Activated T-helper 1 cell treated with anti-CD3 and anti-CD28 coated beads, Interleukin-12 subunit alpha, Interleukin-12 subunit beta, Interleukin-2, Interleukin-4 antibody, amounts not matched to agents 30 ng/mL and 10 ng/mL and 1 ng/mL, durations not matched to agents 14 hours and 24 hours and 36 hours (primary cell): ENCODE results near the gene SIGLEC7. TPM values are rescaled to one million over a fixed set of nuclear protein-coding genes. Genes with fewer than 3 reads are reported as not detected.

Experiments
- DNase-seq: peaks from one replicate; pipeline ENCODE4 v3.0.0; 2021; ENCODE audit warnings: low spot score
- H3K27ac Mint-ChIP-seq: one replicate; pipeline ENCODE4 v1.8.0; 2021; ENCODE audit warnings: mild to moderate bottlenecking, mixed read lengths
- H3K27me3 Mint-ChIP-seq: one replicate; pipeline ENCODE4 v1.8.0; 2022; ENCODE audit warnings: mild to moderate bottlenecking, moderate library complexity, mixed read lengths; ENCODE audit not compliant: insufficient read depth
- H3K36me3 Mint-ChIP-seq: one replicate; pipeline ENCODE4 v1.8.0; 2021; ENCODE audit warnings: low read depth, mixed read lengths
- H3K4me1 Mint-ChIP-seq: one replicate; pipeline ENCODE4 v1.8.0; 2021; ENCODE audit warnings: low read depth, mixed read lengths
- H3K4me3 Mint-ChIP-seq: one replicate; pipeline ENCODE4 v1.8.0; 2021; ENCODE audit warnings: mild to moderate bottlenecking, moderate library complexity, mixed read lengths
- H3K9me3 Mint-ChIP-seq: one replicate; pipeline ENCODE4 v1.8.0; 2021; ENCODE audit warnings: mixed read lengths
- intact Hi-C: fragments of 100-400 bp; cut with micrococcal nuclease; formaldehyde crosslinking; loops from one replicate; pipeline ENCODE4 v1.15.1; 2024
- total RNA-seq: library from RNA; stranded (reverse); gene quantifications from 2 replicates; pipeline ENCODE4 v1.2.3, GENCODE V29; 2022

Gene SIGLEC7
- total RNA-seq, 1 donor from 2014 or later, result not detected

DNA sequence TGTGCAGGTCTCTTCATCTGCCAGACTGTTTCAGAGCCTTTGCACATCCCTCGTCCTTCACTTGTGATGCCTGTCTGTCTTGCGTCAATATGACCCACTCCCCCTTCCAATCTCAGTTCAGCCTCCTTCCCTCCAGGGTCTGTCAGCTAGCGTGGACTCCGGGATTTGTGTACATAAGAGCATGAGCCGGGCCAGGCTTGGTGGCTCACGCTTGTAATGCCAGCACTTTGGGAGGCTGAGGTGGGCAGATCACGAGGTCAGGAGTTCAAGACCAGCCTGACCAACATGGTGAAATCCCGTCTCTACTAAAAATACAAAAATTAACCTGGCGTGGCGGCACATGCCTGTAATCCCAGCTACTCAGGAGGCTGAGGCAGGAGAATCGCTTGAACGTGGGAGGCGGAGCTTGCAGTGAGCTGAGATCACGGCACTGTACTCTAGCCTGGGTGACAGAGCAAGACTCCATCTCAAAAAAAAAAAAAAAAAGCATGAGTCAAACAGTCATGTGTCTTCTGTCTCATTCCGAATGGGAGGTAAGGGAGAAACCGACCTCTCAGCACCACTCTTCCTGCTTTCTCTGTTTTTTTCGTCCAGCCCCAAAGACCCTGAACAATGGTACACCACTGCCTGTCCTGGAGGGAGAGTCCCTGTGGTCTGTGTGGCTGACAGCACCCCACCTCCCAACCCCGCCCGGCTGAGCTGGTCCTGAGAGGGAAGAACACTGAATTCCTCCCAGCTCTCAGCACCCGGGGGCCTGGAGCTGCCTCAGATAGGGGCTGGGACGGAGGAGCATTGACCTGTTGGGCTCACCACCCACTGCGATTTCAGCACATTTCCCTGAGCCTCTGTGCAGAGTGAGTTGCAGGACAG lies 19.8 kb upstream of the SIGLEC7 start:
- peaks cover 41% of the 10 kb centered on the region for H3K4me1 Mint-ChIP-seq
- intact Hi-C loops, result no loop called here
- H3K27ac Mint-ChIP-seq, result no peak overlapping the region
- no peak for DNase-seq
- H3K9me3 Mint-ChIP-seq, result no peaks in the 10 kb centered on the region
- H3K4me3 Mint-ChIP-seq, result no peak overlapping the region
- no peaks in the 10 kb centered on the region for H3K36me3 Mint-ChIP-seq
- H3K27me3 Mint-ChIP-seq, result peaks cover 11% of the 10 kb centered on the region

DNA sequence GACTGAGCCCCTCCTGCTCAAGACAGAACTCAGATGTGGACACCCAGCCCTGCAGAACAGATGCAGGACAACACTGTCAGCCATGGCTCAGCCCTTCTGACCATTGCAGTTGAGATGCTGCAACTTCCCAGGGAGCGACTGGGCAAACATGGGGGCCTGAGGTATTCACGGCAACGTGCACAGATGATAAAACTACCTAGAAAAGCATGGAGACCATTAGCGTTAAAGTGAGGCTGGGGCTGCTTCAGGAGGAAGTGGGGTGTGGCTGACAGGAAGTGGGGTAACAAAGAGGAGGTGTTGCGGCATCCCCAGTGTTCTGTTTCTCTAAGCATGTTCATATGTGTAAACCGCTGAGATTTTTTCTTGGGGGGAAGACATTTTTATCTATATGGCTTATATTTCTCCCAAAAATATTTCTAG lies 18.7 kb upstream of the SIGLEC7 start:
- H3K4me1 Mint-ChIP-seq, result peaks cover 41% of the 10 kb centered on the region
- peaks cover 8% of the 10 kb centered on the region for H3K27me3 Mint-ChIP-seq
- no peaks in the 10 kb centered on the region for H3K36me3 Mint-ChIP-seq
- DNase-seq, result peak; percentile 37
- H3K9me3 Mint-ChIP-seq, result no peaks in the 10 kb centered on the region
- intact Hi-C loops, result loop anchor here (1.0 kb wide), 1 partner anchor 9 kb away; no protein-coding TSS in a partner anchor
- H3K4me3 Mint-ChIP-seq, result peak overlapping the region; percentile 54
- peak overlapping the region; percentile 80 for H3K27ac Mint-ChIP-seq

DNA sequence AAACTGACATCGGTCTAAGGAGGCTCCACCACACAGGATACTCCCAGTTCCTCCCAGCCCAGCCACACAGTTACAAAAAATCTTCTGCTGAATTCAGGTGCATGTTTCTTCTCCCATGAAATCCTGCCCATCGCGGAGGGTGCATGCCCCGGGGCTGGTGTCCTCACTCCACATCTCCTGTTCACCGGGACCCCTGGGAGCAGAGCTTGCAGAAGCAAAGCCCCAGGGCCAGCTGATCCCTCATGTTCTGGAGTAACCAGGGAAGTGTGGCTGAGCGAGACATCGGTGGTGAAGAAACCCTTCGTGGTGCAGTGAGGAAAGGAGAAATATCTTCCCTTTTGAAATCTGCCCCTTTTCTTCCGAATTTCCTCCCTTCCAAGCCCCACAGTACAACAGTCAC lies 18.3 kb upstream of the SIGLEC7 start:
- peak overlapping the region; percentile 54 for H3K4me3 Mint-ChIP-seq
- H3K4me1 Mint-ChIP-seq, result peaks cover 45% of the 10 kb centered on the region
- peaks cover 8% of the 10 kb centered on the region for H3K27me3 Mint-ChIP-seq
- H3K27ac Mint-ChIP-seq, result peak overlapping the region; percentile 80
- no peaks in the 10 kb centered on the region for H3K36me3 Mint-ChIP-seq
- intact Hi-C loops, result loop anchor here (1.0 kb wide), 1 partner anchor 10 kb away; no protein-coding TSS in a partner anchor
- DNase-seq, result no peak
- no peaks in the 10 kb centered on the region for H3K9me3 Mint-ChIP-seq

DNA sequence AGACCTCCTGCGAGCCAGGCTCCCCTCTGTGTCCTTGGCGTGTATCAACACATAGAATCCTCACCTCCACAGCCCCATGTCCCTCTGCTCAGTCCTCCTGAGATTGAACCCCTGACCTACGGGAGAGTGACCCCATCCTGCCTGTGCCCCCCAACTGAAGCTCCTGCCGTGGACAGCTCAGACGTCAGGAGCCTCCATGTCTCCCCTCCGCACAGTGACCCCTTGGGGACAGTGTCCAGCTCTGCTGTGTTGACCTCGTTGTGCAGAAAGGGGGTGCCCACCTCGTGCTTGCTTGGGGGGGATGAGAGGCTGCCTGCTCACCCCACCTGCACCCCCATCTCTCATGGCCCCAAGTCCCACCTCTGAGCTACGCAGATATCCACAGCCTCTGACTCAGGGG lies 17.9 kb upstream of the SIGLEC7 start:
- H3K27me3 Mint-ChIP-seq, result peaks cover 8% of the 10 kb centered on the region
- no peak for DNase-seq
- H3K9me3 Mint-ChIP-seq, result no peaks in the 10 kb centered on the region
- H3K27ac Mint-ChIP-seq, result peak overlapping the region; percentile 80
- intact Hi-C loops, result no loop called here
- peaks cover 46% of the 10 kb centered on the region for H3K4me1 Mint-ChIP-seq
- H3K36me3 Mint-ChIP-seq, result no peaks in the 10 kb centered on the region
- H3K4me3 Mint-ChIP-seq, result peak overlapping the region; percentile 51

DNA sequence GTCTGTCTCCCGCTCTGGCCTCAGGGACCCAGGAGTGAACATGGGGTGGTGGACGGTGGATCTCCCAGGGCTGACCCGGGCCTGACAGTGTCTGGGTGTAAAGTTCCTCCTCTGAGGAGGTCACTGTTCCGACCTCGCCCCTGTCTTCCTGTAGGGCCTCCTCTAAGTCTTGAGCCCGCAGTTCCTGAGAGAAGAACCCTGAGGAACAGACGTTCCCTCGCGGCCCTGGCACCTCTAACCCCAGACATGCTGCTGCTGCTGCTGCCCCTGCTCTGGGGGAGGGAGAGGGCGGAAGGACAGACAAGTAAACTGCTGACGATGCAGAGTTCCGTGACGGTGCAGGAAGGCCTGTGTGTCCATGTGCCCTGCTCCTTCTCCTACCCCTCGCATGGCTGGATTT lies 17.4 kb upstream of the SIGLEC7 start, which contains the start of gene SIGLEC9:
SIGLEC9 (plus strand) TSS at position 178 of the 400 bp plus-strand sequence; CDS start at position 247, 69 bp downstream.
- H3K27ac Mint-ChIP-seq, result peak within 1 kb of the TSS; percentile 80
- no peaks in the 10 kb centered on the region for H3K9me3 Mint-ChIP-seq
- no peak for DNase-seq
- H3K36me3 Mint-ChIP-seq, result no peaks in the 10 kb centered on the region
- H3K27me3 Mint-ChIP-seq, result peaks cover 9% of the 10 kb centered on the region
- peaks cover 43% of the 10 kb centered on the region for H3K4me1 Mint-ChIP-seq
- H3K4me3 Mint-ChIP-seq, result peak within 1 kb of the TSS; percentile 54
- intact Hi-C loops, result no loop called here

DNA sequence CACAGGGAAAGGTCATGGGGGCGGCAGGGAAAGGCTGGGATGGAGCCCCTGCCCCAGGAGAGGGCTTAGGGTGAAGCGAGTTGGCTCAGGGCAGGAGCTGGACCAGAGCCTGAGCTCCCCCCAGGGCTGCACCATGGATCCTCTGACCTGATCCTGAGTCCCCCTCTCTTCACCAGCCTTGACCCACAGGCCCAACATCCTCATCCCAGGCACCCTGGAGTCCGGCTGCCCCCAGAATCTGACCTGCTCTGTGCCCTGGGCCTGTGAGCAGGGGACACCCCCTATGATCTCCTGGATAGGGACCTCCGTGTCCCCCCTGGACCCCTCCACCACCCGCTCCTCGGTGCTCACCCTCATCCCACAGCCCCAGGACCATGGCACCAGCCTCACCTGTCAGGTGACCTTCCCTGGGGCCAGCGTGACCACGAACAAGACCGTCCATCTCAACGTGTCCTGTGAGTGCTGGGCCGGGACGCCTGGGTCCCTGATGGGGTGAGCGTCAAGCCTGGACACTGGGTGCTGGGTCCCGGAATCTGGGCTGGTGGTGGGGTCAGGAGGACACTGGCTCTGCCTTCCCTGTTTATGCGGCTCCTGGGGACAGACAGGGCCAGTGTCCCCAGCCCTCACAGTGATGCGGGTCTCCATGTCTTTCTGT lies 16.6 kb upstream of the SIGLEC7 start:
- no peak overlapping the region for H3K27ac Mint-ChIP-seq
- H3K27me3 Mint-ChIP-seq, result peaks cover 11% of the 10 kb centered on the region
- no peak for DNase-seq
- no peaks in the 10 kb centered on the region for H3K9me3 Mint-ChIP-seq
- intact Hi-C loops, result no loop called here
- no peak overlapping the region for H3K4me3 Mint-ChIP-seq
- peaks cover 39% of the 10 kb centered on the region for H3K4me1 Mint-ChIP-seq
- H3K36me3 Mint-ChIP-seq, result no peaks in the 10 kb centered on the region

DNA sequence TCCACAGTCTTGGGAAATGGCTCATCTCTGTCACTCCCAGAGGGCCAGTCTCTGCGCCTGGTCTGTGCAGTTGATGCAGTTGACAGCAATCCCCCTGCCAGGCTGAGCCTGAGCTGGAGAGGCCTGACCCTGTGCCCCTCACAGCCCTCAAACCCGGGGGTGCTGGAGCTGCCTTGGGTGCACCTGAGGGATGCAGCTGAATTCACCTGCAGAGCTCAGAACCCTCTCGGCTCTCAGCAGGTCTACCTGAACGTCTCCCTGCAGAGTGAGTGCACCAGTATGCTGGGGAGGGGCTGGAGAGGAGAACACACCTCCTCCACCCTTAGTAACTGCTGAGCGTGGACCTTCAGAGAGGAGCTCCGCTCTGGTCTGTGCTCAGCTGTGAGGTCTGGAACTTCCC lies 15.1 kb upstream of the SIGLEC7 start:
- DNase-seq, result no peak
- H3K4me3 Mint-ChIP-seq, result no peak overlapping the region
- intact Hi-C loops, result no loop called here
- no peak overlapping the region for H3K27ac Mint-ChIP-seq
- no peaks in the 10 kb centered on the region for H3K36me3 Mint-ChIP-seq
- peaks cover 39% of the 10 kb centered on the region for H3K4me1 Mint-ChIP-seq
- H3K9me3 Mint-ChIP-seq, result no peaks in the 10 kb centered on the region
- peaks cover 11% of the 10 kb centered on the region for H3K27me3 Mint-ChIP-seq

DNA sequence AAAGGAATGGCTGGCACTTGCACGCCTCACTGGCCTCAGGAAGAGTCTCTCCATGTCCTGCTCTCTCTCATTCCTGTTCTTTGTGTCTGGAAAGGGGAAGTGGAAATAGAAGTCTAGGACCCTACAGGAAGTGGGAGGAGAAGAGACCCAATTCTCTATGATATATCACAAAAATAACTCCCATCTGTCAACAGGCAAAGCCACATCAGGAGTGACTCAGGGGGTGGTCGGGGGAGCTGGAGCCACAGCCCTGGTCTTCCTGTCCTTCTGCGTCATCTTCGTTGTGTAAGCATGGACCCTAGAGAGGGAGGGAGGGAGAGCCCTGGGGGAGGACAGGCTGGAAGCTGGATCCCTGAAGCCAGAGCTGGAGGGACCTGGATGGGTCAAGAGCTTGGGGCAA lies 14.3 kb upstream of the SIGLEC7 start:
- Mint-ChIP-seq H3K27me3 (peaks cover 9% of the 10 kb centered on the region), H3K4me3 (no peak overlapping the region)

DNA sequence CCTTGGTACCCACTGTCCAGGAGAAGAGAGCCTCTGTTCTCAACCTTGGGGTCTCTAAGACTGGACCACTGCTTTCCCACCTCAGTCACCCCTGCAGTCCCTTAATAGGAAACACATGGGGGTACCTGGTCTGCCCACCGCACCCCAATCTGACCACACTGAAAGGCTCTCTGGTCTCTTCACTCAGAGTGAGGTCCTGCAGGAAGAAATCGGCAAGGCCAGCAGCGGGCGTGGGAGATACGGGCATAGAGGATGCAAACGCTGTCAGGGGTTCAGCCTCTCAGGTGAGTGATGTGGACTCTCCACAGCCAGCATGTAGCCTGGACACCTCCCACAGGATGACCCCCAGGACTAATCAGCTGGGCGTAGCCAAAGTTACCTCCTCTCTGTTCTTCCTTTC lies 13.9 kb upstream of the SIGLEC7 start:
- intact Hi-C loops, result loop anchor here (2.0 kb wide), 1 partner anchor 13 kb away; no protein-coding TSS in a partner anchor
- no peaks in the 10 kb centered on the region for H3K36me3 Mint-ChIP-seq
- H3K27me3 Mint-ChIP-seq, result peaks cover 9% of the 10 kb centered on the region
- DNase-seq, result no peak
- H3K4me1 Mint-ChIP-seq, result peaks cover 35% of the 10 kb centered on the region
- no peak overlapping the region for H3K4me3 Mint-ChIP-seq
- no peaks in the 10 kb centered on the region for H3K9me3 Mint-ChIP-seq
- H3K27ac Mint-ChIP-seq, result no peak overlapping the region

More for the DNA sequence above, 14.3 kb upstream of the SIGLEC7 start:
- Mint-ChIP-seq H3K4me1 (peaks cover 39% of the 10 kb centered on the region), H3K27ac (no peak overlapping the region), H3K36me3 (no peaks in the 10 kb centered on the region), H3K9me3 (no peaks in the 10 kb centered on the region)
- DNase-seq, result no peak
- intact Hi-C loops, result loop anchor here (2.0 kb wide), 1 partner anchor 13 kb away; no protein-coding TSS in a partner anchor

DNA sequence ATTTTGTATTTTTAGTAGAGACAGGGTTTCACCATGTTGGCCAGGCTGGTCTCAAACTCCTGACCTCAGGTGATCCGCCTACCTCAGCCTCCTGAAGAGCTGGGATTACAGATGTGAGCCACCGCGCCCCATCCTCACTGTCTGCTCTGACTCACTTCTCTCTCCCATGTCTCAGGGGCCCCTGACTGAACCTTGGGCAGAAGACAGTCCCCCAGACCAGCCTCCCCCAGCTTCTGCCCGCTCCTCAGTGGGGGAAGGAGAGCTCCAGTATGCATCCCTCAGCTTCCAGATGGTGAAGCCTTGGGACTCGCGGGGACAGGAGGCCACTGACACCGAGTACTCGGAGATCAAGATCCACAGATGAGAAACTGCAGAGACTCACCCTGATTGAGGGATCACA lies 12.4 kb upstream of the SIGLEC7 start:
- H3K27ac Mint-ChIP-seq, result peak overlapping the region; percentile 40
- peaks cover 21% of the 10 kb centered on the region for H3K4me1 Mint-ChIP-seq
- H3K4me3 Mint-ChIP-seq, result no peak overlapping the region
- no peaks in the 10 kb centered on the region for H3K9me3 Mint-ChIP-seq
- H3K27me3 Mint-ChIP-seq, result peaks cover 12% of the 10 kb centered on the region
- no peaks in the 10 kb centered on the region for H3K36me3 Mint-ChIP-seq
- no peak for DNase-seq
- intact Hi-C loops, result loop anchor here (2.0 kb wide), 1 partner anchor 15 kb away; no protein-coding TSS in a partner anchor

DNA sequence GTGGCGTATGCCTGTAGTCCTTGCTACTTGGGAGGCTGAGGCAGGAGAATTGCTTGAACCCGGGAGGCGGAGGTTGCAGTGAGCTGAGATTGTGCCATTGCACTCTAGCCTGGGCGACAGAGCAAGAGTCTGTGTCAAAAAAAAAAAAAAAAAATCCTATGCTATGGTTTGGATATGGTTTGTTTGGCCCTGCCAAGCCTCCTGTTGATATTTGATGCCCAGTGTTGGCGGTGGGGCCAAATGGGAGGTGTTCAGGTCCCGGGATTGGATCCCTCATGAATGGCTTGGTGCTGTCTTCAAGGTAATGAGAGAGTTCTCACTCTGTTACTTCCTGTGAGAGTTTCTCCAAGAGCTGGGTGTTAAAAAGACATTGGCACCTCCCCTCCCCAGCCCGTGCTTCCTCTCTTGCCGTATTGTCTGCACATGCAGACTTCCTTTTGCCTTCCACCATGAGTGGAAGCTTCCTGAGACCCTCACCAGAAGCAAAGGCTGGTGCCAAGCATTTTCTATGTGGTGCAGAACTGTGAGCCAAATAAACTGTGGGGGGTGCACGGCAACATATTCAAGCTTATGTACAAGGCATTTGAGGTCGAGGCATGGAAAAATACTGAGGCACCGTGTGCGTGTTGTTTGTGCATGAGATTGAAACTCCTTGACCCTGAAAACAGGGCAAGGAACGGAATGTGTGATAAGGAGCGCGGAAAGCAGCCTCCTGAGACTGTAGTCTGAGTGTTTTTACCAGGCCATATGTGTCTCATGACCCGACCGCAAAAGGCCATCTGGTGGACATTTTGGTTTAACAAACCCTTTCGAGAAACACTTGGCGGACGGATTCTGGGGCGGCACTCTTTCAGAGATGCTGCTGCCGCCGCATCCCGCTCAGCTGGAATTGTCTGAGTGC lies 10.1 kb upstream of the SIGLEC7 start:
- Mint-ChIP-seq H3K4me1 (peaks cover 26% of the 10 kb centered on the region), H3K4me3 (no peak overlapping the region), H3K27ac (peak overlapping the region; percentile 38), H3K27me3 (peaks cover 8% of the 10 kb centered on the region), H3K36me3 (no peaks in the 10 kb centered on the region), H3K9me3 (no peaks in the 10 kb centered on the region)
- no peak for DNase-seq
- intact Hi-C loops, result no loop called here

DNA sequence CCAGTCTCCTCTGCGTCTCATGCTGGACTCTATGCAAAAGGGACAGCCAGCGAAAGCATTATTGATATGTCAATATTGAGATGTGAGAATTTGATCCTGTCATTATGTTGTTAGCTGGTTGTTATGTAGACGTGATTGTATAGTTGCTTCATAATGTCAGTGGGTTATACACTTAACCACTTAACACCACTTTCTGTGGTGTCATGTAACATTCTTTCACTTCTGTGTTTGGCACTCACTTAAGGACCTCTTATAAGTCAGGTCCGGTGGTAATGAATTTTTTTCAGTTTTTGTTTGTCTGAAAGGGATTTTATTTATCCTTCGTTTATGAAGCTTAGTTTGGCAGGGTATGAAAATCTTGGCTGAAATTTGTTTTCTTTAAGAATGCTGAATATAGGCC lies 7.1 kb upstream of the SIGLEC7 start:
- intact Hi-C loops, result no loop called here

More for the DNA sequence above, 7.1 kb upstream of the SIGLEC7 start:
- H3K4me1 Mint-ChIP-seq, result peaks cover 27% of the 10 kb centered on the region
- no peaks in the 10 kb centered on the region for H3K9me3 Mint-ChIP-seq
- no peaks in the 10 kb centered on the region for H3K36me3 Mint-ChIP-seq
- DNase-seq, result no peak
- H3K27ac Mint-ChIP-seq, result no peak overlapping the region
- H3K27me3 Mint-ChIP-seq, result peaks cover 5% of the 10 kb centered on the region
- H3K4me3 Mint-ChIP-seq, result no peak overlapping the region
